BLaER1 treated with 17β-estradiol and CSF1 and Interleukin-3, amounts not matched to agents 10 nM and 100 nM (cell line): Measurements from ENCODE around the gene PREPL.

Experiments
- H3K27ac ChIP-seq, 11 experiments: shearing (Covaris generic); formaldehyde crosslinking; 2 replicates each; pipeline ENCODE4 v1.8.1; 2022
- H3K27me3 ChIP-seq, 11 experiments: shearing (Covaris generic); formaldehyde crosslinking; 2 replicates each; pipeline ENCODE4 v1.8.1; 2022
- H3K36me3 ChIP-seq, 11 experiments: shearing (Covaris generic); formaldehyde crosslinking; 2 replicates each; pipeline ENCODE4 v1.8.1; 2022
- H3K4me1 ChIP-seq, 10 experiments: shearing (Covaris generic); formaldehyde crosslinking; 2 replicates each; pipeline ENCODE4 v1.8.1; 2022
- H3K4me2 ChIP-seq, 11 experiments: shearing (Covaris generic); formaldehyde crosslinking; 2 replicates each; pipeline ENCODE4 v1.8.1; 2022
- H3K4me3 ChIP-seq, 10 experiments: shearing (Covaris generic); formaldehyde crosslinking; 2 replicates each; pipeline ENCODE4 v1.8.1; 2022
- H3K9ac ChIP-seq, 11 experiments: shearing (Covaris generic); formaldehyde crosslinking; 2 replicates each; pipeline ENCODE4 v1.8.1; 2022
- H3K9me3 ChIP-seq, 11 experiments: shearing (Covaris generic); formaldehyde crosslinking; replicated peaks in 1 of 11; 2 replicates each; pipeline ENCODE4 v1.8.1; 2022
- H4K20me1 ChIP-seq, 11 experiments: shearing (Covaris generic); formaldehyde crosslinking; 2 replicates each; pipeline ENCODE4 v1.8.1; 2022
- Cebpa-rat ChIP-seq, 11 experiments: shearing (Covaris generic); IDR thresholded peaks; 2 replicates each; pipeline ENCODE4 v1.8.1; 2022

The PREPL gene

DNA sequence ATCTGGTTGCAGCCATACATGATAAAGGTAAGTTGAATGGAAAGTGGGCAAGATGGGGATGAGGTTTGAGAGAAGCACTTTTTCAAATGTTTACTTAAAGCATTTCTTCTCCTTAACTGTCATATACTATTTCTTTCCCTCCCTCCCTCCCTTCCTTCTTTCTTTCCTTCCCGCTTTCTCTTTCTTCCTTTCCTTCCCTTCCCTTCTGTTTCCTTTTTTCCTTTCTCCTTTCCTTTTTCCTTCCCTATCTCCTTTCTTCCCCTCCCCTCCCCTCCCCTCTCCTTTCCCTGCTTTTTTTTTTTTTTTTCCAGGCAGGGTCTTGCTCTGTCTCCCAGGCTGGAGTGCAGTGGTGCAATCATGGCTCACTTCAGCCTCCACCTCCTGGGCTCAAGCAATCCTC, 80.4 kb downstream of the PREPL start:
- H3K4me2 ChIP-seq, result no peak overlapping the region
- no peak overlapping the region for H3K4me3 ChIP-seq
- no peaks in the 10 kb centered on the region for H3K9me3 ChIP-seq
- no peaks in the 10 kb centered on the region for H3K4me1 ChIP-seq
- H3K27ac ChIP-seq, result no peak overlapping the region
- H3K9ac ChIP-seq, result no peak overlapping the region
- no peaks in the 10 kb centered on the region for H3K36me3 ChIP-seq
- no peak for TF ChIP-seq Cebpa-rat (IDR thresholded peaks at IDR 0.05)
- H3K27me3 ChIP-seq, result no peaks in the 10 kb centered on the region
- no peaks in the 10 kb centered on the region for H4K20me1 ChIP-seq

DNA sequence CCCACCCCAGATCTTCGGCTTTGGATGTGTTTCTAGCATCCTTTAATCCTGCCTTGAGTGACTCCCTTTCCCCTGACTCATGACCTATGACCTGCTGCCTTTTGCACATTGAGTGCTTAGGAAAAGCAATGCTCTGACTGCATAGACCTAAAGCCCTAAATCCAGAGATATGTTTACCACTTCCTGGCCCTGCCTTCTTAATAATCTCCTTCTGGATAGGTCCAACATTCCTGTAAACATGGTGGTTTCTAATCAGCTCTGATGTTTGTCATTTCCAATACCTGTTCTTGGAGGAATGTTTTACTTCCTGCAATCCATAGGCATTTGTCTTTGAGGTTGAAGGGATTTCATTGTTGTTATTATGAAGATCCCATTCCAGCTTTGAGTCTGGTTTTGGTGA, 83.8 kb downstream of the PREPL start:
- Histone ChIP-seq H3K27me3 (no peaks in the 10 kb centered on the region), H3K27ac (no peak overlapping the region), H3K4me1 (no peaks in the 10 kb centered on the region), H3K9ac (no peak overlapping the region), H3K4me2 (no peak overlapping the region), H3K4me3 (no peak overlapping the region), H4K20me1 (no peaks in the 10 kb centered on the region), H3K9me3 (no peaks in the 10 kb centered on the region), H3K36me3 (no peaks in the 10 kb centered on the region)
- no peak for TF ChIP-seq Cebpa-rat (IDR thresholded peaks at IDR 0.05)

DNA sequence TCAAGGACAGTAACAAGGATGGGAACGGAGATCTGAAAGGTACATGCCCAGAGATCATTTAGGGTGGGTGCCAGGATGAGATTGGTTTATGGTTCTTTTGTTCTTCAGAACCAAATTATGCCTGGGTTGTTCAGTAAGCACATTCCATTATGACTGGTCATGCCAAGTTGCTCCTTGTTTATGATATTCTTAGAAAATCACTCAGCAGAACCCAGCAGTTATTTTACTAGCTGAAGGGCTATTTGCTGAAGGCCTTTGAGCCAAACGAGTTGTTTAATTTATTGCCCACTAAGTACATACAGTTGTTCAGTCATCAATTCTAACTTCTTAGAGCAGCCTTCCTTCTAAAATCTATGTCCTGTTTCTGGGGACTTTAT, 85.4 kb downstream of the PREPL start:
- Histone ChIP-seq H3K27ac (no peak overlapping the region), H3K27me3 (no peaks in the 10 kb centered on the region), H3K4me3 (no peak overlapping the region), H3K36me3 (no peaks in the 10 kb centered on the region), H3K9me3 (peaks cover 0 to 6% (median 4%) of the 10 kb centered on the region in 11 experiments; a peak in 4 of 22 replicates), H3K9ac (no peak overlapping the region), H3K4me2 (no peak overlapping the region), H4K20me1 (no peaks in the 10 kb centered on the region), H3K4me1 (no peaks in the 10 kb centered on the region)
- TF ChIP-seq Cebpa-rat (IDR thresholded peaks at IDR 0.05), result no peak

DNA sequence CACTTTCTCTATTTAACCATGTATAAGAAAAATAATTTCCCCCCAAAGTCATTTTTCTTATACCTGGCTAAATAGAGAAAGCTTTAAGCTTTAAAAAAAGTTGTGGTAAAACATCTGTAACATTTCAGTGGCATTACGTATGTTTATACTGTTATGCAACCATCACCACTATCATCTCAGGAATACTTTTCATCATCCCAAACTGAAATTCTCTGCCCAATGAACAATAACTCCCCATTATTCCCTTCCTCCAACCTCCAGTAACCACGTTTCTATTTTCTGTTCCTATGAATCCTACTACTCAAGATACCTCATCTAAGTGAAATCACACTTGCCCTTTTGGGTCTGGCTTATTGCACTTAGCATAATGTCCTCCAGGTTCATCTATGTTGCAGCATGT, 87.7 kb downstream of the PREPL start:
- no peak for TF ChIP-seq Cebpa-rat (IDR thresholded peaks at IDR 0.05)
- Histone ChIP-seq H3K9me3 (peaks cover 0 to 11% (median 4%) of the 10 kb centered on the region in 11 experiments; a peak in 5 of 22 replicates), H3K9ac (no peak overlapping the region), H3K4me1 (no peaks in the 10 kb centered on the region), H3K27ac (no peak overlapping the region), H4K20me1 (no peaks in the 10 kb centered on the region), H3K4me3 (no peak overlapping the region), H3K36me3 (no peaks in the 10 kb centered on the region), H3K27me3 (no peaks in the 10 kb centered on the region), H3K4me2 (no peak overlapping the region)

DNA sequence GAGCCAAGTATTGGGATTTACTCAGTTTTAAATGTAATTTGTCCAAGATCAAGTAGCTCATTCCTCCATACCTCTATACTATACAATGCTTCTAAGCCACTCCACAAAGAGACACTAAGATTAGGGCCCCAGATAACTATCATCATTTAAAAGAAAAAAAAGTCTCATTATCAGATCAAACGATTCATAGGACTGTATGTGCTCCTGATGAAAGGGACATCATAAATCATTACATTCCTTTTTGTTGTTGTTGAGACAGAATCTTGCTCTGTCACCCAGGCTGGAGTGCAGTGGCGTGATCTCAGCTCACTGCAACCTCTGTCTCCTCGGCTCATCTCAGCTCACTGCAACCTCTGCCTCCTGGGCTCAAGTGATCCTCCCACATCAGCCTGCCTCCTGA, 88.2 kb downstream of the PREPL start:
- no peak overlapping the region for H3K9ac ChIP-seq
- TF ChIP-seq Cebpa-rat (IDR thresholded peaks at IDR 0.05), result no peak
- no peak overlapping the region for H3K4me3 ChIP-seq
- H4K20me1 ChIP-seq, result no peaks in the 10 kb centered on the region
- H3K36me3 ChIP-seq, result no peaks in the 10 kb centered on the region
- H3K9me3 ChIP-seq, result peaks cover 0 to 11% (median 4%) of the 10 kb centered on the region in 11 experiments; a peak in 5 of 22 replicates
- no peaks in the 10 kb centered on the region for H3K27me3 ChIP-seq
- H3K4me2 ChIP-seq, result no peak overlapping the region
- no peak overlapping the region for H3K27ac ChIP-seq
- no peaks in the 10 kb centered on the region for H3K4me1 ChIP-seq

DNA sequence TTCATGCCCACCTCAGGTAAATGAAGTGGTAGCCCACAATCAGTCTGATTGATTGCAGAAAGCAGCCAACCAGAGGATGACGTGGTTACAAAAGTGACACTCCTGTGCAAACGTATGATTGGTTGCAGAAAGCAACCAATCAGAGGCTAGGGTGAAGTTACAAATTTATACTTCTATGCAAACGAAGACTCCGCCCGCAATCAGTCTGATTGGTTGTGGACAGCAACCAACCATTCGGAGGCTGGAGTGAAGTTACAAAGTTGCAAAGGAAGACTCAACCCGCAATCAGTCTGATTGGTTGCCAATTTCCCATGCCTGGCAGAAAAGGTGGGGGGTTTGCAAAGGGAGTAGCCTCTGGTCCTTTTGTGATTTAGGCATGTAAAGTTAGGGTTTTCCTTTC, 90.0 kb downstream of the PREPL start:
- no peaks in the 10 kb centered on the region for H3K36me3 ChIP-seq
- H3K9me3 ChIP-seq, result peaks cover 0 to 11% (median 4%) of the 10 kb centered on the region in 11 experiments; a peak in 5 of 22 replicates
- no peak overlapping the region for H3K4me3 ChIP-seq
- no peak for TF ChIP-seq Cebpa-rat (IDR thresholded peaks at IDR 0.05)
- no peaks in the 10 kb centered on the region for H4K20me1 ChIP-seq
- no peak overlapping the region for H3K4me2 ChIP-seq
- no peaks in the 10 kb centered on the region for H3K27me3 ChIP-seq
- no peaks in the 10 kb centered on the region for H3K4me1 ChIP-seq
- no peak overlapping the region for H3K9ac ChIP-seq
- no peak overlapping the region for H3K27ac ChIP-seq

DNA sequence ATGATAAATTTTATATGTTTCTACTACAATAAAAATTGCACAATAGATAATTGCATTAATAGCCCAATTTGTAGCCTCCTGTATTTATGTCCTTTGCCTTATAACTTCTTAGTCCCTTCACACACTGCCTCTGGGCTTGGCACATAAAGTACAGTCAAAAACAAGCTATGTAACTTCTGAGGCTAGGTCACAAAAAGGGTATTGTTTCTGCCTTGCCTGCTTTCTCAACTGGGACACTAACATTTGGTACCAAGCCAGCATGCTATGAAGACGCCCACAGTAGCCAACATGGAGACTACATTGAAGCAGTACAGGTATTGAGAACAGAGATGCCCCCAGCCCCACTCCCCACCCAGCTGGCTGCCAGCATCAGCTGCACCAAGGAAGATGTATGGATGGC, 91.5 kb downstream of the PREPL start:
- no peak for TF ChIP-seq Cebpa-rat (IDR thresholded peaks at IDR 0.05)
- Histone ChIP-seq H3K4me2 (no peak overlapping the region), H4K20me1 (no peaks in the 10 kb centered on the region), H3K36me3 (no peaks in the 10 kb centered on the region), H3K27ac (no peak overlapping the region), H3K4me3 (no peak overlapping the region), H3K4me1 (no peaks in the 10 kb centered on the region), H3K9ac (no peak overlapping the region), H3K27me3 (no peaks in the 10 kb centered on the region), H3K9me3 (peaks cover 0 to 11% (median 4%) of the 10 kb centered on the region in 11 experiments; a peak in 5 of 22 replicates)

DNA sequence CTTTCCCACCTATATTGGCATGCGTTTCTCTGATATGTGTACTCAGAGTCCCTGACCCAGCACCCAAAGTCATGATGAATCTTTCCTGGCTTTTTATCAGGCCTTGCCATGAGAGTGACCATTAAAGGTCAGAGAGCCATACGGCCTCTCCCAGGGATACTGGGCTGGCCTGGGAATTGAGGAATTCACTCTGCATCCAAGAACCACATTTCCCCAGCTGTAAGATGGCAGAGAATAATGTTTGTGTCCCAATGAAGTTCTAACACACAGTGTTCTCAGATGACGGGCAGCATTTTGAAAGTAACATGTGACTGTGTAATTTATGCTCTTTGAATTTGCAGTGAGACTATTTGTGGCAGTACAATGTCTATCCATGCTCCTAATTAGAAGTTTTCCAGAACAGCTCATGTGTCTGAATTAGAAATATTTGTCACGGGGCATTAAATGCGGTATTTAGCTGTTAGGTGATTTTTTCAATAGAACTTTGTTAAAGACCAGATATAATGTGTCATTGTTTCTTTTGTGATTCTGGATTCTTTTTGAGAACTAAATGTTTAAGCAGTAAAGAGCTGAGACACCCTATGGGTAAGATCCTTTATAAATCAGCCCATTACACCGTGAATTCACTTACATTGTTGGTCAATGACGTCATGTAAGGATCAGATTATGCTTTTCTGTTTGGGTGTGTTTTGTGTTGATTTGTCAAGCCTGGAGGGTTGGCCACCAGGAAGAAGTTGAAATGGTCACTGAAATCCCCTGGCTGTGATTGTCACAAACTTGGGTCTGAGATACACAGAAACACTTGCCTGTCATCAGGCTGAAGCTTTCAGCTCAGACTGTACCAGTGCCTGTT, 93.3 kb downstream of the PREPL start:
- Histone ChIP-seq H4K20me1 (no peaks in the 10 kb centered on the region), H3K27ac (no peak overlapping the region), H3K27me3 (no peaks in the 10 kb centered on the region), H3K9me3 (peaks cover 0 to 11% (median 4%) of the 10 kb centered on the region in 11 experiments; a peak in 5 of 22 replicates), H3K9ac (no peak overlapping the region), H3K4me1 (no peaks in the 10 kb centered on the region), H3K4me2 (no peak overlapping the region), H3K4me3 (no peak overlapping the region), H3K36me3 (no peaks in the 10 kb centered on the region)
- no peak for TF ChIP-seq Cebpa-rat (IDR thresholded peaks at IDR 0.05)
